Kidney epithelial cell (primary cell): Measurements from ENCODE around the gene CCDC71L. TPM values are rescaled to one million over a fixed set of nuclear protein-coding genes. Genes with fewer than 3 reads are reported as not detected.

ENCODE experiments used
- DNase-seq: peaks from one replicate; pipeline ENCODE4 v3.0.0-alpha.2; 2010; ENCODE audit warnings: low read depth
- H3K27me3 ChIP-seq: 2 replicates; pipeline ENCODE4 v1.6.0; 2011; ENCODE audit warnings: low read length; ENCODE audit not compliant: control insufficient read depth, insufficient read depth
- H3K36me3 ChIP-seq: 2 replicates; pipeline ENCODE4 v1.5.1; 2011; ENCODE audit warnings: low read length; ENCODE audit not compliant: control insufficient read depth, insufficient read depth
- H3K4me3 ChIP-seq: 2 replicates; pipeline ENCODE4 v1.5.1; 2011; ENCODE audit warnings: low read depth, mild to moderate bottlenecking, control low read depth, low read length
- total RNA-seq: library from RNA; depleted of rRNA; stranded (reverse); fragments of >200 nt; gene quantifications from 2 replicates; pipeline ENCODE4 v1.2.3, GENCODE V29; 2015
- TF ChIP-seq, protein P1 (sequence below): IDR thresholded peaks from 2 replicates; pipeline ENCODE4 v1.5.1; 2011; ENCODE audit warnings: mild to moderate bottlenecking, moderate library complexity, low read length, control low read depth, inconsistent platforms; ENCODE audit not compliant: insufficient read depth, poor library complexity, severe bottlenecking

The CCDC71L gene
- total RNA-seq, 1 donor from 2014 or later, result 32.1 TPM

GRCh38 chr7:106618480-106618879 lies 42.5 kb downstream of the CCDC71L start:
- Histone ChIP-seq H3K4me3 (no peak overlapping the region), H3K36me3 (no peaks in the 10 kb centered on the region), H3K27me3 (no peaks in the 10 kb centered on the region)
- DNase-seq, result no peak
- TF ChIP-seq, protein P1, sequence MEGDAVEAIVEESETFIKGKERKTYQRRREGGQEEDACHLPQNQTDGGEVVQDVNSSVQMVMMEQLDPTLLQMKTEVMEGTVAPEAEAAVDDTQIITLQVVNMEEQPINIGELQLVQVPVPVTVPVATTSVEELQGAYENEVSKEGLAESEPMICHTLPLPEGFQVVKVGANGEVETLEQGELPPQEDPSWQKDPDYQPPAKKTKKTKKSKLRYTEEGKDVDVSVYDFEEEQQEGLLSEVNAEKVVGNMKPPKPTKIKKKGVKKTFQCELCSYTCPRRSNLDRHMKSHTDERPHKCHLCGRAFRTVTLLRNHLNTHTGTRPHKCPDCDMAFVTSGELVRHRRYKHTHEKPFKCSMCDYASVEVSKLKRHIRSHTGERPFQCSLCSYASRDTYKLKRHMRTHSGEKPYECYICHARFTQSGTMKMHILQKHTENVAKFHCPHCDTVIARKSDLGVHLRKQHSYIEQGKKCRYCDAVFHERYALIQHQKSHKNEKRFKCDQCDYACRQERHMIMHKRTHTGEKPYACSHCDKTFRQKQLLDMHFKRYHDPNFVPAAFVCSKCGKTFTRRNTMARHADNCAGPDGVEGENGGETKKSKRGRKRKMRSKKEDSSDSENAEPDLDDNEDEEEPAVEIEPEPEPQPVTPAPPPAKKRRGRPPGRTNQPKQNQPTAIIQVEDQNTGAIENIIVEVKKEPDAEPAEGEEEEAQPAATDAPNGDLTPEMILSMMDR, result no peak

GRCh38 chr7:106617860-106618259 lies 43.1 kb downstream of the CCDC71L start:
- no peak overlapping the region for H3K4me3 ChIP-seq
- DNase-seq, result no peak
- no peaks in the 10 kb centered on the region for H3K27me3 ChIP-seq
- TF ChIP-seq, protein P1, result no peak
- no peaks in the 10 kb centered on the region for H3K36me3 ChIP-seq

DNA sequence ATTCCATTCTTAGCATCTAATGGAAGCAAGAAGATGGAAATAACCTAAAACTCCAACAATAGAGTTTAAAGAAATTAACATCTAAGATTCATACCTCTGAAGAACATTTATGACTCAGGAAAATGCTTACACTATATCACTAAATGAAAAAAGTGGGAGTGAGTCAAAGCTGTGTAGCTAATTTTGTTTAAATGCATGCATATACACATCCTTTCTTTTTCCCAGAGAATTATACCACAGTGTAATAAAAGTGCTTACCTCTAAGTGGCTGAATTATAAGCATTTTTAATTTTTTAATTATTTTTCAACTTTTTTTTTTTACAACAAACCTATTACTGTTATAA lies 44.3 kb downstream of the CCDC71L start:
- Histone ChIP-seq H3K27me3 (no peaks in the 10 kb centered on the region), H3K36me3 (no peaks in the 10 kb centered on the region), H3K4me3 (no peak overlapping the region)
- TF ChIP-seq, protein P1, result no peak
- DNase-seq, result no peak

DNA sequence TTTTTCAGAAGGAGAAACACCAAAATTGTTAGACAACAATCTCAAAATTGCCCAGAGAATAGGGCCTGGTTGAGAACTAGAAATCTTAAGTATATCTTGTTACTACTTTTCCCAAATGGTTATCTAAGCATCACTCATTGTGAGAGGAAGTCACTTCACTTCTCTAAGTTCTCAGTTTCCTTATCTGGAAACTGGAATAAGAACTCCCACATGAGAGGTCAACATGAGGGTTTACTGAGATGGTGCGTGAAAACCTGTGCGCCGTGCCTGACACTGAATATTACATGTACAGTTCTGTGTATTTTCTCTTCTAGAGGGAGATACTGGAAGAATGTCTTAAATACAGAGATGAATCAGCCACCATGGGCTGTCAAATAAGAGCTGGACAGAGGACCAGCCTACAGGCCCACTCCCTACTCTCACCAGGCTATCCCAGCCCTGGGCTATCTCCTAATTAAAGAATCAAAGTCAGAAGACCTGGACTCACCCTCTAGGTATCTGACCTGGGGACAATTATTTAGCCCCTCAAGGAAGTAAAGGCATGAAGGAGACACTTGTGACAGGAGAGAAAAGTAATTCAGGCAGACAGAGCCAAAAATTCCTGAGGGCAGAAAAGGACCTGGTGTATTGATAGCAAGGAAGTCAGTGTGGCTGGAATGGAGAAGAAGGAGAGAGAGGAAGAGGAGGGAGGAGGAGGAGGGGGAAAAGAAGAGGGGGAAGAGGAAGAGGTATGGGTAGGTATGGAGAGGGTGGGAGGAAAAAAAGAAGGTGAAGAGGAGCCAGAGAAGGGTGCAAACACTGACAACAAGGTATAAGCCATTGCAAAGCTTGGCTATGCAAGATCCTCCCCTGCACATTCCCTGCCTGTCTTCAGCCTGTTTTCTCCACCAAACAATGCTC lies 44.9 kb downstream of the CCDC71L start:
- Histone ChIP-seq H3K27me3 (no peaks in the 10 kb centered on the region), H3K36me3 (no peaks in the 10 kb centered on the region), H3K4me3 (no peak overlapping the region)
- TF ChIP-seq, protein P1, result no peak
- no peak for DNase-seq

- TF ChIP-seq, protein P1, result no peak
- no peak overlapping the region for H3K4me3 ChIP-seq
- no peaks in the 10 kb centered on the region for H3K36me3 ChIP-seq
- H3K27me3 ChIP-seq, result no peaks in the 10 kb centered on the region
- DNase-seq, result no peak
These were observed 46.2 kb downstream of the CCDC71L start for GRCh38 chr7:106614751-106615150.
